IMR-90 (cell line): Measurements from ENCODE around the gene LRRTM4. TPM values are rescaled to one million over a fixed set of nuclear protein-coding genes. Genes with fewer than 3 reads are reported as not detected.

Source experiments
- ATAC-seq: fragments of 200-7000 bp; cut with Tn5 transposase; 2 replicates; pipeline ENCODE4 v1.9.1; 2020; ENCODE audit warnings: low read depth, mild to moderate bottlenecking, moderate library complexity
- BruUV-seq: library from RNA; stranded (reverse); fragments of 400-500 nt; replicated peaks from 2 replicates; lab custom pipeline; 2021; lab: Mats Ljungman, UMichigan
- CTCF ChIA-PET: fragments of 300-600 bp; formaldehyde crosslinking; extraction: SDS; loops from one replicate; lab custom pipeline; 2021; ENCODE audit warnings: antibody characterized with exemption; lab: Yijun Ruan, JAX
- POLR2A ChIA-PET: fragments of 300-600 bp; sonication (Branson Sonifier 250); formaldehyde crosslinking; loops from one replicate; lab custom pipeline; 2022; ENCODE audit warnings: antibody characterized with exemption; ENCODE audit not compliant: unreplicated experiment; lab: Charles Lee
- DNase-seq: peaks from one replicate; pipeline ENCODE4 v3.0.0; 2013
- H2AFZ ChIP-seq: replicated peaks from 2 replicates; pipeline ENCODE3; 2013; ENCODE audit warnings: low read length, mild to moderate bottlenecking; ENCODE audit not compliant: poor library complexity
- H2AK5ac ChIP-seq: 2 replicates; pipeline ENCODE4 v1.6.1; 2013; ENCODE audit warnings: low read depth, low read length, inconsistent platforms
- H2AK9ac ChIP-seq: replicated peaks from 2 replicates; pipeline ENCODE3; 2013; ENCODE audit warnings: mild to moderate bottlenecking, low read depth, low read length, moderate library complexity; ENCODE audit not compliant: poor library complexity
- H2BK120ac ChIP-seq: 2 replicates; pipeline ENCODE4 v1.6.1; 2013; ENCODE audit warnings: low read depth, low read length, inconsistent platforms
- H2BK15ac ChIP-seq: 3 replicates; pipeline ENCODE4 v1.6.1; 2013; ENCODE audit warnings: low read depth, low read length, inconsistent platforms
- H2BK20ac ChIP-seq: 2 replicates; pipeline ENCODE4 v1.6.1; 2013; ENCODE audit warnings: low read depth, mild to moderate bottlenecking, inconsistent platforms, low read length, moderate library complexity
- H2BK5ac ChIP-seq: 2 replicates; pipeline ENCODE4 v1.6.1; 2013; ENCODE audit warnings: mild to moderate bottlenecking, low read depth, low read length, inconsistent platforms; ENCODE audit not compliant: poor library complexity, severe bottlenecking
- H3K14ac ChIP-seq: replicated peaks from 2 replicates; pipeline ENCODE4 v1.6.1; 2013; ENCODE audit warnings: low read depth, low read length, inconsistent platforms
- H3K18ac ChIP-seq: 2 replicates; pipeline ENCODE4 v1.6.1; 2013; ENCODE audit warnings: low read depth, low read length, control low read depth
- H3K23ac ChIP-seq: 2 replicates; pipeline ENCODE4 v1.6.1; 2013; ENCODE audit warnings: low read depth, low read length, inconsistent platforms
- H3K27ac ChIP-seq: 2 replicates; pipeline ENCODE4 v1.5.1; 2013; ENCODE audit warnings: mild to moderate bottlenecking, control low read depth, low read length; ENCODE audit not compliant: insufficient read depth
- H3K27me3 ChIP-seq: 2 replicates; pipeline ENCODE4 v1.6.1; 2013; ENCODE audit warnings: low read length; ENCODE audit not compliant: control insufficient read depth, insufficient read depth
- H3K36me3 ChIP-seq: 2 replicates; pipeline ENCODE4 v1.6.1; 2013; ENCODE audit warnings: low read length, mixed read lengths; ENCODE audit not compliant: control insufficient read depth, insufficient read depth
- H3K4ac ChIP-seq: 2 replicates; pipeline ENCODE4 v1.6.1; 2013; ENCODE audit warnings: low read depth, low read length, inconsistent platforms
- H3K4me1 ChIP-seq: 2 replicates; pipeline ENCODE4 v1.6.1; 2013; ENCODE audit warnings: low read length, mixed read lengths; ENCODE audit not compliant: control insufficient read depth, insufficient read depth
- H3K4me2 ChIP-seq: 2 replicates; pipeline ENCODE4 v1.6.1; 2013; ENCODE audit warnings: low read depth, mild to moderate bottlenecking, control low read depth, low read length, moderate library complexity
- H3K4me3 ChIP-seq: 2 replicates; pipeline ENCODE4 v1.5.1; 2013; ENCODE audit warnings: low read depth, mild to moderate bottlenecking, control low read depth, low read length, moderate library complexity; ENCODE audit not compliant: insufficient read depth
- H3K56ac ChIP-seq: 2 replicates; pipeline ENCODE4 v1.6.1; 2013; ENCODE audit warnings: low read length, inconsistent platforms; ENCODE audit not compliant: insufficient read depth; ENCODE audit errors: extremely low read depth
- H3K79me1 ChIP-seq, 2 experiments: 2 replicates each; pipeline ENCODE4 v1.6.1; 2013; ENCODE audit warnings: low read length in 2 of 2, inconsistent platforms in 1 of 2, low read depth in 1 of 2
- H3K9ac ChIP-seq: 2 replicates; pipeline ENCODE4 v1.6.1; 2013; ENCODE audit warnings: low read depth, low read length, control low read depth
- H3K9me1 ChIP-seq: 2 replicates; pipeline ENCODE4 v1.6.1; 2013; ENCODE audit warnings: low read length, inconsistent platforms; ENCODE audit not compliant: insufficient read depth
- H3K9me3 ChIP-seq: 2 replicates; pipeline ENCODE4 v1.6.1; 2013; ENCODE audit warnings: low read length; ENCODE audit not compliant: control insufficient read depth, insufficient read depth
- H4K20me1 ChIP-seq: 2 replicates; pipeline ENCODE4 v1.6.1; 2013; ENCODE audit warnings: low read length, inconsistent platforms; ENCODE audit not compliant: insufficient read depth
- H4K5ac ChIP-seq: 2 replicates; pipeline ENCODE4 v1.6.1; 2013; ENCODE audit warnings: mild to moderate bottlenecking, low read depth, low read length, control low read depth
- H4K8ac ChIP-seq, 2 experiments: 2 replicates each; pipeline ENCODE4 v1.6.1; 2013; ENCODE audit warnings: low read depth in 2 of 2, low read length in 2 of 2, control low read depth in 1 of 2, inconsistent platforms in 1 of 2
- H4K91ac ChIP-seq: 2 replicates; pipeline ENCODE4 v1.6.1; 2013; ENCODE audit warnings: low read depth, low read length, inconsistent platforms; ENCODE audit not compliant: insufficient read depth
- BHLHE40 ChIP-seq: fragments of 150-350 bp; IDR thresholded peaks from 2 replicates; pipeline ENCODE4 v1.6.1; 2016; ENCODE audit warnings: mild to moderate bottlenecking, low read depth, low read length
- CEBPB ChIP-seq: IDR thresholded peaks from 2 replicates; pipeline ENCODE4 v1.6.1; 2012; ENCODE audit warnings: low read depth, low read length, improper control_type of control experiment
- RAD21 ChIP-seq: IDR thresholded peaks from 2 replicates; pipeline ENCODE4 v1.6.1; 2012; ENCODE audit warnings: low read length, improper control_type of control experiment
- RCOR1 ChIP-seq: IDR thresholded peaks from 2 replicates; pipeline ENCODE4 v1.6.1; 2012; ENCODE audit warnings: mild to moderate bottlenecking, low read length, improper control_type of control experiment; ENCODE audit not compliant: insufficient replicate concordance
- RFX5 ChIP-seq: IDR thresholded peaks from 2 replicates; pipeline ENCODE4 v1.8.0; 2012; ENCODE audit warnings: low read depth, mild to moderate bottlenecking, low read length, moderate library complexity
- SMC3 ChIP-seq: fragments of 150-350 bp; IDR thresholded peaks from 2 replicates; pipeline ENCODE4 v1.6.1; 2016; ENCODE audit warnings: low read depth, mild to moderate bottlenecking, antibody characterized with exemption, low read length, moderate library complexity
- WGBS, 2 experiments: methylation state at CpG; one replicate each; pipeline versions ENCODE4 v1.1.5 to v1.1.7; 2013; ENCODE audit warnings: missing lambda C conversion rate in 2 of 2; ENCODE audit not compliant: insufficient read length in 1 of 2; ENCODE audit errors: extremely low coverage in 2 of 2; 5-methylcytosine and 5-hydroxymethylcytosine counted together
- dilution Hi-C: fragments of 300-500 bp; cut with HindIII; formaldehyde crosslinking; loops from one replicate; pipeline ENCODE4 v1.14.3; 2018; ENCODE audit warnings: low sequenced_read_pairs; ENCODE audit not compliant: unreplicated experiment
- in situ Hi-C: fragments of 300-500 bp; cut with MboI; formaldehyde crosslinking; loops from 3 replicates; pipeline ENCODE4 v1.14.3; 2019; ENCODE audit warnings: low sequenced_read_pairs, inconsistent platforms, mixed read lengths
- intact Hi-C: fragments of 100-400 bp; cut with micrococcal nuclease; formaldehyde crosslinking; loops from 2 replicates; pipeline ENCODE4 v1.10.0; 2022
- polyA plus RNA-seq, 3 experiments: library from polyadenylated mRNA; depleted of rRNA; stranded (reverse); fragments of >200 nt; gene quantifications; 2 replicates each; pipeline ENCODE4 v1.2.3, GENCODE V29; 2012; ENCODE audit warnings: low replicate concordance in 1 of 3
- total RNA-seq: library from RNA; depleted of rRNA; stranded (reverse); fragments of >200 nt; gene quantifications from 2 replicates; pipeline ENCODE4 v1.2.3, GENCODE V29; 2012

The LRRTM4 gene
- total and polyA plus RNA-seq, 2 of the 4 experiments (the other 2 are of a cell fraction) = not detected

- Histone ChIP-seq H3K27me3 (no peaks in the 10 kb centered on the region), H3K4me3 (no peak overlapping the region), H3K23ac (no peak overlapping the region), H2BK5ac (no peak overlapping the region), H3K79me1 (no peaks in the 10 kb centered on the region), H3K9me1 (no peaks in the 10 kb centered on the region), H3K18ac (no peak overlapping the region), H4K91ac (no peak overlapping the region), H3K9ac (no peak overlapping the region), H3K4me1 (no peaks in the 10 kb centered on the region), H3K36me3 (no peaks in the 10 kb centered on the region), H3K27ac (no peak overlapping the region), H3K14ac (no peak overlapping the region), H2BK15ac (no peak overlapping the region), H3K56ac (no peak overlapping the region), H3K4me2 (no peak overlapping the region), H2AFZ (no peak overlapping the region), H2AK5ac (no peak overlapping the region), H2AK9ac (no peak overlapping the region), H4K20me1 (no peaks in the 10 kb centered on the region), H3K4ac (no peak overlapping the region), H3K9me3 (peaks cover 4% of the 10 kb centered on the region), H2BK120ac (no peak overlapping the region), H2BK20ac (no peak overlapping the region), H4K5ac (no peak overlapping the region), H4K8ac (no peak overlapping the region)
- dilution Hi-C loops (no loop called here), in situ Hi-C loops (no loop called here), intact Hi-C loops (no loop called here)
- no TSS peak for BruUV-seq
- POLR2A ChIA-PET = no interaction called here
- DNase-seq (no peak), ATAC-seq (no peak)
- WGBS, 2 experiments = 100% methylated on average over 1 of the region's 7 CpGs; no CpG with 5 or more reads in 1 of the 2 experiments
- no peak for TF ChIP-seq CEBPB
- no peak for TF ChIP-seq RCOR1
- no peak for TF ChIP-seq SMC3
- no peak for TF ChIP-seq BHLHE40
- TF ChIP-seq RAD21 = no peak
- no peak for TF ChIP-seq RFX5
- CTCF ChIA-PET = no interaction called here
These were observed 34.0 kb downstream of the LRRTM4 start for GRCh38 chr2:77488141-77488540.
